Measurements from ENCODE around the gene CACHD1. TPM values are rescaled to one million over a fixed set of nuclear protein-coding genes. Genes with fewer than 3 reads are reported as not detected.

Gene CACHD1
- total RNA-seq, 2 donors from 2014 or later: 3.5 to 9.2 TPM

GRCh38 chr1:64535938-64536835 lies 66.3 kb downstream of the CACHD1 start:
- intact Hi-C loops (cut with DNase I): no loop called here
- DNase-seq: no peak
- no peak for ATAC-seq

DNA sequence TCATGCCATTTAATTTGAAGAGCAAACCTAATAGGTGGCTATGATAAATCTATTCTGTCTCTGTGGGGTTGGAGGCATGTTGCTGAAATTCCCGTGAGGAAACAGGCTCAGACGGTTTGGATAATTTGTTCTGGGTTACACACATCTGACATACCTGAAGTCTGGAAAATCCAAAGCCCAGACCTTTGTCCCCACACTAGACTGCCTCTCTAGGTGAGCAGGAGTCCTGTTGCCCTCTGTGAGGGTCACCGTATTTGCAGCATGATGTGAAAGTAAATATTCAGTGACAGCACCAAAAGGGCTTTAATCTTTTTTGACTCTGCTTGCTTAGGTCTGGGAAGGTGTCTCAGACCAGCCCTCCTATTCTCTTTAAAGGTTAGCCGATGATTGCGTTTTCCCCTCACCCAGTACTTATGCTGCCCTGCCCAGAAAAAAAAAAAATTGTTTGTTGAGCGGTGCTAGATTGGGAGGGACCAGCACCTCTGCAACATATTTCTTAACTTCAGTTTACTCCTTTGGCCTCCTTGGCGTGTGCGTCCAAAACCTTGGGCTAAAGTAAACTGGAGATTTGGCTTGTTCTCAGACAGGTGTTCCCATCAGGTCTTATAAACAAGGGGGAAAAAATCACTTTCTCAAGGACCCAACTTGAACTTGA lies 67.0 kb downstream of the CACHD1 start:
- DNase-seq (no peak), ATAC-seq (peak in 1 of 2 donors; percentile 21)
- intact Hi-C loops (cut with DNase I): no loop called here

- ATAC-seq (no peak), DNase-seq (no peak)
- intact Hi-C loops (cut with DNase I): no loop called here
These were observed 68.0 kb downstream of the CACHD1 start for GRCh38 chr1:64537942-64538341.

DNA sequence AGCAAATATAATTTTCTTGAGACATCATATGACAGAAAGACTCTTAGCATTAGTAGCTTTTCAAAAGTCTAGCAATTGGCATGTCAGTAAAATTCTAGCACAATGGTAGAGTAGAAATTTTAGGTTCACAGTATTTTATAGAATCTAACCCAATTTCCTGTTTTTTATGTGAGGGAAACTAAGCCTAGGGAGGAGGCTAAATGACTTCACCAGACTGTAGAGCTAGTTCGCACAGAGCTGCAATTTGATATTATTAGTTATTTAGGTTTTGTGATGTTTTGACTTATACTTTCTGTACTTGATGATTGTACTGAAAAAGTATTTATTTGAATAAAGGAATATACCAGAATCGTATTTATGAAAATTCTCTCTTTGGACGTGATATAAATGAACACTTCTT lies 68.5 kb downstream of the CACHD1 start:
- intact Hi-C loops (cut with DNase I): no loop called here
- no peak for ATAC-seq

GRCh38 chr1:64539289-64539688 lies 69.4 kb downstream of the CACHD1 start:
- ATAC-seq (no peak), DNase-seq (no peak)
- intact Hi-C loops (cut with DNase I): no loop called here

More for the DNA sequence above, 68.5 kb downstream of the CACHD1 start:
- DNase-seq: no peak

GRCh38 chr1:64539781-64540218 lies 69.9 kb downstream of the CACHD1 start:
- DNase-seq (peak; percentile 79), ATAC-seq (peak; percentile 53 to 58)
- intact Hi-C loops (cut with DNase I): no loop called here

GRCh38 chr1:64540265-64540791 lies 70.4 kb downstream of the CACHD1 start:
- intact Hi-C loops (cut with DNase I): no loop called here
- DNase-seq (no peak), ATAC-seq (peak in 1 of 2 donors; percentile 70)

- ATAC-seq (no peak), DNase-seq (no peak)
- intact Hi-C loops (cut with DNase I): no loop called here
These were observed 72.2 kb downstream of the CACHD1 start for GRCh38 chr1:64542118-64542517.

DNA sequence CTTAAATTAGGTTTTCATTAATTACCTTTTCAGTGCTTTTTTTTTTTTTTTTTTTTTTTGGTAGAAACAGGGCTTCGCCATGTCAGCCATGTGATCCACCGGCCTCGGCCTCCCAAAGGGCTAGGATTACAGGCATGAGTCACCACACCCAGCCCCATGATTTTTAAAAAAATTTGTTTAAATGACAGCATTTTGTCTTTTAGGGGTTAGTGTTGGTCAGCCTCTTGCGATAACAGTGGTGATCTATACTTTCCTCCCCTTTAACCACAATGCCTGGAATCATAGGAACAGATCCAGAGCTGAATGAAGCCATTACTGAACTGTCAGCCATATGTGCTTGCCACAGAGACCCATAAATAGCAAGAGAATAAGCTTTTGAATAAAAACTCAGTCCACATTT lies 73.9 kb downstream of the CACHD1 start:
- ATAC-seq: peak in 1 of 2 donors; percentile 38
- intact Hi-C loops (cut with DNase I): no loop called here
- no peak for DNase-seq

GRCh38 chr1:64545118-64545843 lies 75.4 kb downstream of the CACHD1 start:
- DNase-seq: no peak
- no peak for ATAC-seq
- intact Hi-C loops (cut with DNase I): no loop called here

GRCh38 chr1:64546013-64546412 lies 76.1 kb downstream of the CACHD1 start:
- DNase-seq (no peak), ATAC-seq (peak in 1 of 2 donors; percentile 23)
- intact Hi-C loops (cut with DNase I): no loop called here

GRCh38 chr1:64549464-64550239 lies 79.7 kb downstream of the CACHD1 start:
- peak in 1 of 2 donors; percentile 89 for ATAC-seq
- DNase-seq: no peak
- intact Hi-C loops (cut with DNase I): no loop called here

- DNase-seq (no peak), ATAC-seq (no peak)
- intact Hi-C loops (cut with DNase I): no loop called here
These were observed 80.6 kb downstream of the CACHD1 start for GRCh38 chr1:64550510-64550909.

DNA sequence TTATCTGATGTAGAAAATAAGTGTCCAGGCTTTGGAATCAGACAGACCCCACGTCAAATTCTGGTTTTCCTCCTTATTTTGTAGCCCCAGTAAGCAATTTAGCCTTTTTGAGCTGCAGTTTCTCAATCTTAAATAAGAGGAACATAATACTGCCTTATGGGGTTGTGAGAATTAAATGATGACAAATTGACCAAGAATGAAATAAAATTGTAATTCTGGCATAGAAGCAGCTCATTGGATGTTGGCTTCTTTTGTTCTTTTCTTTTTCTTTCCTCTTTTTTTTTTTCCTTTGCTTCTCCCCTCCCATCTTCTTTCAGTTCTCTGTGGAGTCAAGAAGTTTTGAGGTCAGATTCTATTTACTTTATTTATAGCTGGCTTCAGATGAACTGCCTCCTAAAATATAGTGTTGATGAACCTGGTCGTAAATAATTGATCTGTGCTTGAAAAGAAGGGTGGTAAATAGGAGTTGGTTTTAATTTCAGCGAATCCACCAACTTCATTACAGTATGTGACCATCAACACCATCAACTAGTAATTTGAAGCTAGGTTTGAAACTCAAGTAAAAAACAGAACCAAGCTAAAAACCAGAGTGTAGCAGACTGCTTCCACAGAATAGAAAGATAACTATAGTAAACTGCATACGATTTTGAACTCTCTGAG lies 81.1 kb downstream of the CACHD1 start:
- intact Hi-C loops (cut with DNase I): no loop called here
- ATAC-seq (no peak), DNase-seq (no peak)

GRCh38 chr1:64553285-64553684 lies 83.4 kb downstream of the CACHD1 start:
- ATAC-seq (no peak), DNase-seq (no peak)
- intact Hi-C loops (cut with DNase I): no loop called here

GRCh38 chr1:64555947-64556346 lies 86.0 kb downstream of the CACHD1 start:
- no peak for ATAC-seq
- intact Hi-C loops (cut with DNase I): no loop called here
- DNase-seq: no peak

GRCh38 chr1:64561993-64562392 lies 92.1 kb downstream of the CACHD1 start:
- ATAC-seq: no peak

DNA sequence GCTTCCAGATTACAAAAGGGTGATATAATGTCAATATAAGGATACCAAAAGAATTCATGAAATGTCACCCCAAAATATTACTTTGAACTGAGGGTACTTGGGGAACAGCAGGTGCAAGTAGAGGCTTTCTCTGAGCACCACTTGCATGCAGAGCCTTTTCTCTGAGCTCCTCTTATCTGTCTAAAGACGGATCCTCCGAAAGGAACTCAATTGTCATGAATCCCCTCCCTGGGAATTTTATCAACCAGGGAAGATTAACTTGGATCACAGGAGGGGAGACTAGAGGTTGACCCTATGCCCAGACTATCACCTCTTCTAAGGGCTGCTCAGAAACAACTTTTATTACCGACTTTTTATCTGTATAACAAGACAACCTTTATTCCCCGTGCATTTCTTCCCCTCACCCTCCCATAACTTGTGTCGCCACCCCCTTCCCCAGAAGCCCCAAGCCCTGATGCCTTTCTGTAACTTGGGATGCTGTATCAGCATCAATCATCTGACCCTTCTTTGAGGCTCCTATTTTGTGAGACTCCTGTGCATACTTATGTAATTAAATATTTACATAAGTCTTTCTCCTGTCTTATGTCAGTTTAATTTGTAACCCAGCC lies 94.1 kb downstream of the CACHD1 start:
- DNase-seq: no peak
- intact Hi-C loops (cut with DNase I): no loop called here
- ATAC-seq: no peak

More at GRCh38 chr1:64561993-64562392, 92.1 kb downstream of the CACHD1 start:
- DNase-seq: no peak
- intact Hi-C loops (cut with DNase I): no loop called here
